Ascending aorta (tissue), 2 donors: Measurements from ENCODE around the gene NUDT21. TPM values are rescaled to one million over a fixed set of nuclear protein-coding genes. Genes with fewer than 3 reads are reported as not detected.

Experiments
- DNase-seq, 2 donors: peaks; one replicate each; pipeline ENCODE4 v3.0.0-alpha.2; 2019; ENCODE audit warnings: low spot score in 2 of 2
- H3K27ac ChIP-seq, 2 donors: fragments of 200-600 bp; sonication (generic); one replicate each; pipeline ENCODE4 v1.5.1; 2016 to 2017; ENCODE audit warnings: mild to moderate bottlenecking in 1 of 2
- H3K27me3 ChIP-seq: fragments of 200-600 bp; sonication (generic); one replicate; pipeline ENCODE4 v1.5.1; 2017
- H3K36me3 ChIP-seq, 2 donors: fragments of 200-600 bp; sonication (generic); one replicate each; pipeline ENCODE4 v1.5.1; 2016
- H3K4me1 ChIP-seq, 2 donors: fragments of 200-600 bp; sonication (generic); one replicate each; pipeline ENCODE4 v1.5.1; 2016 to 2017; ENCODE audit warnings: mild to moderate bottlenecking in 1 of 2
- H3K4me3 ChIP-seq, 2 donors: fragments of 200-600 bp; sonication (generic); one replicate each; pipeline ENCODE4 v1.5.1; 2016 to 2017; ENCODE audit warnings: mild to moderate bottlenecking in 1 of 2
- H3K9me3 ChIP-seq, 2 donors: fragments of 200-600 bp; sonication (generic); one replicate each; pipeline ENCODE4 v1.5.1; 2016
- intact Hi-C: fragments of 100-400 bp; cut with DNase I; formaldehyde crosslinking; loops from one replicate; pipeline ENCODE4 v1.15.1; 2023
- total RNA-seq: library from RNA; depleted of rRNA; stranded (reverse); fragments of >200 nt; gene quantifications from one replicate; pipeline ENCODE4 v1.1.0, GENCODE V29; 2016
- TF ChIP-seq, protein P1 (sequence below), 3 experiments: fragments of 200-600 bp in 2 of 3; fragments of 450-650 bp in 1 of 3; sonication (generic) in 2 of 3; IDR thresholded peaks; one replicate each; pipeline ENCODE4 v1.5.1; 2016 to 2019; ENCODE audit warnings: antibody characterized with exemption in 3 of 3, mild to moderate bottlenecking in 1 of 3, moderate library complexity in 1 of 3

NUDT21 gene
- total RNA-seq, 1 donor from 2014 or later: 5.3 TPM

GRCh38 chr16:56425439-56425832, 25.7 kb downstream of the NUDT21 start, which contains the start of gene AMFR:
Gene AMFR (minus strand): TSS chr16:56425545. CDS start chr16:56425327, 218 bp downstream.
- H3K4me1 ChIP-seq: peaks cover 0 to 21% of the 10 kb centered on the region in 2 donors
- DNase-seq: peak in 1 of 2 donors; percentile 78
- intact Hi-C loops: loop anchor here (2.0 to 10.0 kb wide), 4 partner anchors 25 to 1309 kb away; partner anchors contain the start of genes HERPUD1, KATNB1, NUDT21 and OGFOD1

GRCh38 chr16:56424791-56425438, 26.2 kb downstream of the NUDT21 start:
- H3K4me1 ChIP-seq: peaks cover 0 to 22% of the 10 kb centered on the region in 2 donors
- H3K9me3 ChIP-seq: no peaks in the 10 kb centered on the region
- H3K27ac ChIP-seq: peak overlapping the region; percentile 83 to 97
- H3K36me3 ChIP-seq: no peaks in the 10 kb centered on the region
- intact Hi-C loops: loop anchor here (2.0 to 10.0 kb wide), 4 partner anchors 26 to 1310 kb away; partner anchors contain the start of genes HERPUD1, KATNB1, NUDT21 and OGFOD1
- peak in 1 of 2 donors; percentile 67 for DNase-seq
- no peaks in the 10 kb centered on the region for H3K27me3 ChIP-seq
- H3K4me3 ChIP-seq: peak overlapping the region; percentile 95 to 99
- TF ChIP-seq, protein P1, sequence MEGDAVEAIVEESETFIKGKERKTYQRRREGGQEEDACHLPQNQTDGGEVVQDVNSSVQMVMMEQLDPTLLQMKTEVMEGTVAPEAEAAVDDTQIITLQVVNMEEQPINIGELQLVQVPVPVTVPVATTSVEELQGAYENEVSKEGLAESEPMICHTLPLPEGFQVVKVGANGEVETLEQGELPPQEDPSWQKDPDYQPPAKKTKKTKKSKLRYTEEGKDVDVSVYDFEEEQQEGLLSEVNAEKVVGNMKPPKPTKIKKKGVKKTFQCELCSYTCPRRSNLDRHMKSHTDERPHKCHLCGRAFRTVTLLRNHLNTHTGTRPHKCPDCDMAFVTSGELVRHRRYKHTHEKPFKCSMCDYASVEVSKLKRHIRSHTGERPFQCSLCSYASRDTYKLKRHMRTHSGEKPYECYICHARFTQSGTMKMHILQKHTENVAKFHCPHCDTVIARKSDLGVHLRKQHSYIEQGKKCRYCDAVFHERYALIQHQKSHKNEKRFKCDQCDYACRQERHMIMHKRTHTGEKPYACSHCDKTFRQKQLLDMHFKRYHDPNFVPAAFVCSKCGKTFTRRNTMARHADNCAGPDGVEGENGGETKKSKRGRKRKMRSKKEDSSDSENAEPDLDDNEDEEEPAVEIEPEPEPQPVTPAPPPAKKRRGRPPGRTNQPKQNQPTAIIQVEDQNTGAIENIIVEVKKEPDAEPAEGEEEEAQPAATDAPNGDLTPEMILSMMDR (IDR thresholded peaks at IDR 0.05): no peak

More at GRCh38 chr16:56425439-56425832, 25.7 kb downstream of the NUDT21 start, which contains the start of gene AMFR:
- H3K27ac ChIP-seq: peak within 1 kb of the TSS; percentile 84 to 97
- peaks cover 0 to 3% of the 10 kb centered on the region in 2 donors for H3K36me3 ChIP-seq
- H3K27me3 ChIP-seq: no peaks in the 10 kb centered on the region
- H3K9me3 ChIP-seq: no peaks in the 10 kb centered on the region
- H3K4me3 ChIP-seq: peak within 1 kb of the TSS; percentile 95 to 99
- TF ChIP-seq, protein P1 (IDR thresholded peaks at IDR 0.05): peak in 1 of 3 experiments; percentile 89

GRCh38 chr16:56424404-56424764, 26.7 kb downstream of the NUDT21 start:
- H3K9me3 ChIP-seq: no peaks in the 10 kb centered on the region
- TF ChIP-seq, protein P1 (IDR thresholded peaks at IDR 0.05): no peak
- no peaks in the 10 kb centered on the region for H3K36me3 ChIP-seq
- intact Hi-C loops: loop anchor here (2.0 to 10.0 kb wide), 4 partner anchors 26 to 1310 kb away; partner anchors contain the start of genes HERPUD1, KATNB1, NUDT21 and OGFOD1
- H3K27me3 ChIP-seq: no peaks in the 10 kb centered on the region
- H3K27ac ChIP-seq: peak overlapping the region; percentile 83 to 97
- peaks cover 0 to 24% of the 10 kb centered on the region in 2 donors for H3K4me1 ChIP-seq
- peak overlapping the region; percentile 95 to 99 for H3K4me3 ChIP-seq
- no peak for DNase-seq

DNA sequence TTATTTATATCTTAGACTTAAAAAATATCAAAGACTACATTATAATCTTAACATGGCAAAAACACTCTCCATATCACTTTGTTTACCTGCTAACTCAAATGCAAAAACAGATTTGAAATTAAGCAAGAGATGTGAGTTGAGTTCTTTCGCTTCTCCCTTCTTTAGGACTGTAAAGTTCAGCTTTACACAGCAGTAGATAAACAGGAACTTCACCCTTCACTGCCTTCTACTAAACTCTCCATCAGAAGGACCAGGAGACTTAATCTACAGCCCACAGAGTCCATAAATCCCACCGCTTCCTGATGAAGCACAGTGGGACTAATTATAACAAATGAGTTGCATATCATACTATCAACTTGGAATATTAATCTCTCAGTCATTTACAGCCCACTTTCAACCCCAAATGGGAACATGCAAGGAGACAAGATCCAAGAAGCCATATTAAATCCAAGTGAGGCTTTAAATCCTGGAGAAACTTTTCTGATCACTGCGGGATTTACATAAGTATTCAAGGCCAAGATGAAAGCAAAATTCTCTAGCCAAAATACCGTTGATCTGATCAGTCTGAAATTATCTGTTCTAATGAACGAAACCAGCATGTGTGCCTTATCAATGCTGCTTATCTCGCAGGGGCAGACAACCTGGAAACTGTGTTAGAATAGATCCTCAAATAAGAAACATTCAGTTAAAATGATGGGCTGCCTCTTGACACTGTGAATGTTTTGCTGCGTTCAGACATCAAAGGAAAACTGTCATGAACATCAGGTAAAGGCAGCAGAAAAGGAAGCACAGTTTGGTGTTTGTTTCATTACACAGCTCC, 27.3 kb downstream of the NUDT21 start:
- intact Hi-C loops: loop anchor here (2.0 to 10.0 kb wide), 4 partner anchors 27 to 1311 kb away; partner anchors contain the start of genes HERPUD1, KATNB1, NUDT21 and OGFOD1
- Histone ChIP-seq H3K9me3 (no peaks in the 10 kb centered on the region), H3K4me1 (peaks cover 0 to 28% of the 10 kb centered on the region in 2 donors), H3K27ac (peak overlapping the region in 1 of 2 donors; percentile 97), H3K27me3 (no peaks in the 10 kb centered on the region), H3K36me3 (no peaks in the 10 kb centered on the region), H3K4me3 (peak overlapping the region; percentile 95 to 99)
- no peak for DNase-seq
- TF ChIP-seq, protein P1 (IDR thresholded peaks at IDR 0.05): no peak

GRCh38 chr16:56422896-56423441, 28.2 kb downstream of the NUDT21 start:
- Histone ChIP-seq H3K27me3 (no peaks in the 10 kb centered on the region), H3K36me3 (no peaks in the 10 kb centered on the region), H3K4me1 (peaks cover 0 to 28% of the 10 kb centered on the region in 2 donors), H3K9me3 (no peaks in the 10 kb centered on the region), H3K4me3 (peak overlapping the region in 1 of 2 donors; percentile 95), H3K27ac (no peak overlapping the region)
- DNase-seq: no peak
- TF ChIP-seq, protein P1 (IDR thresholded peaks at IDR 0.05): no peak
- intact Hi-C loops: loop anchor here (10.0 kb wide), 2 partner anchors 512 to 1312 kb away; partner anchors contain the start of genes HERPUD1 and KATNB1
